OCI-LY3 (cell line): ENCODE data around the gene TMEM239.

Experiments used
- H2AFZ ChIP-seq: fragments of 200-600, 300-600 bp; shearing (Covaris generic); 2 replicates; pipeline ENCODE4 v1.6.0; 2014; ENCODE audit warnings: antibody characterized with exemption, low read depth, low read length
- H3K27ac ChIP-seq: fragments of 200-600, 300-600 bp; sonication (generic); 2 replicates; pipeline ENCODE4 v1.5.1; 2014; ENCODE audit warnings: mild to moderate bottlenecking, low read length, moderate library complexity, mixed read lengths
- H3K27me3 ChIP-seq: fragments of 200-600, 300-600 bp; sonication (generic); 2 replicates; pipeline ENCODE4 v1.6.1; 2014; ENCODE audit warnings: low read depth, low read length, mixed read lengths
- H3K36me3 ChIP-seq: fragments of 200-600, 300-600 bp; sonication (generic); replicated peaks from 2 replicates; pipeline ENCODE3; 2014; ENCODE audit warnings: low read depth, low read length, mixed read lengths
- H3K4me1 ChIP-seq: fragments of 300-600, 200-600 bp; sonication (generic); 2 replicates; pipeline ENCODE4 v1.6.1; 2014; ENCODE audit warnings: low read length, mixed read lengths
- H3K4me2 ChIP-seq: fragments of 200-600, 300-600 bp; sonication (generic); 2 replicates; pipeline ENCODE4 v1.6.1; 2014; ENCODE audit warnings: low read length, mixed read lengths
- H3K4me3 ChIP-seq: fragments of 300-600, 200-600 bp; sonication (generic); 2 replicates; pipeline ENCODE4 v1.5.1; 2014; ENCODE audit warnings: antibody characterized with exemption, mild to moderate bottlenecking, low read length, moderate library complexity
- H3K79me2 ChIP-seq: fragments of 300-600, 200-600 bp; shearing (Covaris generic); 2 replicates; pipeline ENCODE4 v1.6.1; 2014; ENCODE audit warnings: mild to moderate bottlenecking, low read length, mixed read lengths
- H3K9ac ChIP-seq: fragments of 300-600, 200-600 bp; shearing (Covaris generic); 2 replicates; pipeline ENCODE4 v1.6.0; 2014; ENCODE audit warnings: mild to moderate bottlenecking, low read length, moderate library complexity
- H3K9me3 ChIP-seq: fragments of 200-600, 300-600 bp; shearing (Covaris generic); 2 replicates; pipeline ENCODE4 v1.6.1; 2014; ENCODE audit warnings: low read length, mixed read lengths; ENCODE audit not compliant: insufficient read depth
- H4K20me1 ChIP-seq: fragments of 200-600, 300-600 bp; sonication (generic); 2 replicates; pipeline ENCODE4 v1.6.1; 2016; ENCODE audit warnings: low read length, mixed read lengths; ENCODE audit not compliant: insufficient read depth
- EZH2phosphoT487 ChIP-seq: fragments of 200-600 bp; shearing (Covaris generic); IDR thresholded peaks from 2 replicates; pipeline ENCODE4 v1.6.1; 2018; ENCODE audit warnings: antibody characterized with exemption, mixed run types, low read depth
- TF ChIP-seq, protein P1 (sequence below): fragments of 200-600, 300-600 bp; sonication (generic); IDR thresholded peaks from 2 replicates; pipeline ENCODE4 v1.5.1; 2014; ENCODE audit warnings: antibody characterized with exemption, low read length, low read depth

Gene TMEM239

GRCh38 chr20:2809690-2810089 is 6.5 kb upstream of the TMEM239 start:
- Histone ChIP-seq H3K9me3 (peaks cover 6% of the 10 kb centered on the region), H3K4me1 (no peaks in the 10 kb centered on the region), H3K27ac (no peak overlapping the region), H3K79me2 (no peaks in the 10 kb centered on the region), H3K27me3 (peaks cover 21% of the 10 kb centered on the region; the same call in 1 of the 2 replicates), H3K36me3 (no peaks in the 10 kb centered on the region), H3K4me2 (no peak overlapping the region), H4K20me1 (no peaks in the 10 kb centered on the region), H2AFZ (no peak overlapping the region), H3K9ac (no peak overlapping the region), H3K4me3 (no peak overlapping the region)
- TF ChIP-seq, protein P1, sequence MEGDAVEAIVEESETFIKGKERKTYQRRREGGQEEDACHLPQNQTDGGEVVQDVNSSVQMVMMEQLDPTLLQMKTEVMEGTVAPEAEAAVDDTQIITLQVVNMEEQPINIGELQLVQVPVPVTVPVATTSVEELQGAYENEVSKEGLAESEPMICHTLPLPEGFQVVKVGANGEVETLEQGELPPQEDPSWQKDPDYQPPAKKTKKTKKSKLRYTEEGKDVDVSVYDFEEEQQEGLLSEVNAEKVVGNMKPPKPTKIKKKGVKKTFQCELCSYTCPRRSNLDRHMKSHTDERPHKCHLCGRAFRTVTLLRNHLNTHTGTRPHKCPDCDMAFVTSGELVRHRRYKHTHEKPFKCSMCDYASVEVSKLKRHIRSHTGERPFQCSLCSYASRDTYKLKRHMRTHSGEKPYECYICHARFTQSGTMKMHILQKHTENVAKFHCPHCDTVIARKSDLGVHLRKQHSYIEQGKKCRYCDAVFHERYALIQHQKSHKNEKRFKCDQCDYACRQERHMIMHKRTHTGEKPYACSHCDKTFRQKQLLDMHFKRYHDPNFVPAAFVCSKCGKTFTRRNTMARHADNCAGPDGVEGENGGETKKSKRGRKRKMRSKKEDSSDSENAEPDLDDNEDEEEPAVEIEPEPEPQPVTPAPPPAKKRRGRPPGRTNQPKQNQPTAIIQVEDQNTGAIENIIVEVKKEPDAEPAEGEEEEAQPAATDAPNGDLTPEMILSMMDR: no peak
- no peak for TF ChIP-seq EZH2phosphoT487

DNA sequence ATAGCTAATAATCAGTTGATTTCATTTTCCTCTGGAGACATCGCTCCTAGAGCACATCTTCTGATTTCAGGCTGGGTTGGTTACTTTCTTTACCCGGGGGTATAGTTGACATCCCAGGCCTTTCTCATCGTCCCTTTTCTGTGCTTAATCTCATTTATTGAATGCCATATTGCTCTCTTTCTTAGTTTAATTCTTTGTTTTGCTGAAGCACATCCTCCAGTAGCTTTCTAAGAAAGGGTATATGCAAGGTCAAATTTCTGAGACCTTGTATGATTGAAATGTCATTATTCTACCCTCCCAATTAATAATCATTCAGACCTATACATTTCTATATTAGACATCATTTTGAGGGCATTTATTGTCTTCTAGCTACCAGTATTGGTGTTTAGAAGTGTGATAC is 4.0 kb upstream of the TMEM239 start:
- Histone ChIP-seq H3K9ac (no peak overlapping the region), H3K9me3 (peaks cover 6% of the 10 kb centered on the region), H3K4me3 (no peak overlapping the region), H3K4me1 (no peaks in the 10 kb centered on the region), H3K36me3 (no peaks in the 10 kb centered on the region), H3K27ac (no peak overlapping the region), H3K79me2 (no peaks in the 10 kb centered on the region), H3K27me3 (peaks cover 15% of the 10 kb centered on the region; the same call in 1 of the 2 replicates), H2AFZ (no peak overlapping the region), H4K20me1 (no peaks in the 10 kb centered on the region), H3K4me2 (no peak overlapping the region)
- TF ChIP-seq EZH2phosphoT487: no peak
- TF ChIP-seq, protein P1: no peak

GRCh38 chr20:2814076-2814475 is 2.1 kb upstream of the TMEM239 start:
- Histone ChIP-seq H3K79me2 (no peaks in the 10 kb centered on the region), H3K27me3 (peaks cover 8% of the 10 kb centered on the region; the same call in 1 of the 2 replicates), H3K27ac (no peak overlapping the region)

DNA sequence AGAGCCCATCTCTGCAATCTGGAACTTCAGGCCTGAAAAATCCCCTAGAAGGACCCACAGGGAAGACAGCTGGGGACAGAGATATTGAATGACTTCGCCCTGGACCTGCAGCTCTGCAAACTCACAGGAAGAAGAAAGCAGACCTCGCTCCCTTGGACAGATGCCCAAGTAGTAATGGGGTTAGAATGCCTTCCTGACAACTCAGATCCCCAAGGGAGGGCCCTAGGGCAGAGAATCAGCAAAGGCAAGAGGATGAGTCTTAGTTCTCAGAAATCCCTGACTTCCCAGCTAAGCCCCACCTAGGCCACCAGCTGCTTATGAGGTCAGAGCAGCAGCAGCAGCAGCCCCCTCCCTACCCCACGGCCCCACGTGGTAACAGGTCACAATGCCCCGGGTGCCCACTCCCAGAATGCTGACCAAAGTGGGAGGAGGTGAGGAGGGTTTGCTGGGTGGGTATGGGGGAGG is 1.5 kb upstream of the TMEM239 start, which contains the start of gene C20orf141:
C20orf141 (plus strand) TSS at position 401 of the 465 bp plus-strand sequence. CDS start 198 bp downstream, outside the sequence.
- no peak within 1 kb of the TSS for H3K4me2 ChIP-seq
- H3K9me3 ChIP-seq: peaks cover 6% of the 10 kb centered on the region
- no peak within 1 kb of the TSS for H2AFZ ChIP-seq
- no peaks in the 10 kb centered on the region for H4K20me1 ChIP-seq
- peaks cover 8% of the 10 kb centered on the region; the same call in 1 of the 2 replicates for H3K27me3 ChIP-seq
- H3K79me2 ChIP-seq: no peaks in the 10 kb centered on the region
- no peaks in the 10 kb centered on the region for H3K4me1 ChIP-seq
- no peak for TF ChIP-seq EZH2phosphoT487
- H3K4me3 ChIP-seq: no peak within 1 kb of the TSS
- no peak within 1 kb of the TSS for H3K9ac ChIP-seq
- no peaks in the 10 kb centered on the region for H3K36me3 ChIP-seq
- no peak within 1 kb of the TSS for H3K27ac ChIP-seq

More at GRCh38 chr20:2814076-2814475, 2.1 kb upstream of the TMEM239 start:
- peaks cover 6% of the 10 kb centered on the region for H3K9me3 ChIP-seq
- no peak overlapping the region for H2AFZ ChIP-seq
- no peak overlapping the region for H3K4me3 ChIP-seq
- TF ChIP-seq, protein P1: no peak
- no peak overlapping the region for H3K4me2 ChIP-seq
- H3K4me1 ChIP-seq: no peaks in the 10 kb centered on the region
- H3K9ac ChIP-seq: no peak overlapping the region
- H4K20me1 ChIP-seq: no peaks in the 10 kb centered on the region
- no peaks in the 10 kb centered on the region for H3K36me3 ChIP-seq
